Gastroesophageal sphincter (tissue), 4 donors: ENCODE measurements around the gene SLC35F1. TPM values are rescaled to one million over a fixed set of nuclear protein-coding genes. Genes with fewer than 3 reads are reported as not detected.

Source experiments
- ATAC-seq: fragments of 150-250 bp; one replicate; pipeline ENCODE4 v1.9.1; 2016; ENCODE audit warnings: mild to moderate bottlenecking, moderate library complexity
- H3K27ac ChIP-seq, 4 donors: fragments of 200-600 bp; sonication (generic) in 3 of 4; 1 replicate in 3 of 4; 2 replicates in 1 of 4; pipeline ENCODE4 v1.5.1; 2016 to 2019
- H3K27me3 ChIP-seq: fragments of 200-600 bp; sonication (generic); one replicate; pipeline ENCODE4 v1.5.1; 2019
- H3K36me3 ChIP-seq, 2 donors: fragments of 200-600 bp; sonication (generic); one replicate each; pipeline ENCODE4 v1.5.1; 2019; ENCODE audit warnings: control low read depth in 1 of 2
- H3K4me1 ChIP-seq, 3 donors: fragments of 200-600 bp; sonication (generic); 1 replicate in 2 of 3; 2 replicates in 1 of 3; pipeline ENCODE4 v1.5.1; 2016 to 2019; ENCODE audit warnings: control low read depth in 2 of 3
- H3K4me3 ChIP-seq, 2 donors: fragments of 200-600 bp; sonication (generic); one replicate each; pipeline ENCODE4 v1.5.1; 2019; ENCODE audit warnings: mild to moderate bottlenecking in 1 of 2, moderate library complexity in 1 of 2
- H3K9me3 ChIP-seq, 3 donors: fragments of 200-600 bp; sonication (generic); one replicate each; pipeline ENCODE4 v1.5.1; 2017 to 2019; ENCODE audit warnings: control low read depth in 2 of 3
- EP300 ChIP-seq: sonication (generic); formaldehyde crosslinking; IDR thresholded peaks from one replicate; pipeline ENCODE4 v1.6.1; 2017; ENCODE audit warnings: antibody characterized with exemption, mild to moderate bottlenecking
- POLR2A ChIP-seq, 2 donors: fragments of 450-650 bp; IDR thresholded peaks; one replicate each; pipeline ENCODE4 v1.6.1; 2017; ENCODE audit warnings: antibody characterized with exemption in 2 of 2, mild to moderate bottlenecking in 2 of 2, moderate library complexity in 1 of 2
- POLR2AphosphoS5 ChIP-seq: sonication (generic); formaldehyde crosslinking; IDR thresholded peaks from one replicate; pipeline ENCODE4 v1.6.1; 2017; ENCODE audit warnings: antibody characterized with exemption
- WGBS, 2 donors: methylation state at CpG; one replicate each; pipeline ENCODE4 v1.1.5; 2018; ENCODE audit warnings: low coverage in 1 of 2; 5-methylcytosine and 5-hydroxymethylcytosine counted together
- total RNA-seq, 4 donors: library from RNA; depleted of rRNA; stranded (reverse); fragments of >200 nt; gene quantifications; one replicate each; pipeline ENCODE4 v1.1.0, GENCODE V29; 2016
- TF ChIP-seq, protein P1 (sequence below), 4 experiments: fragments of 200-600 bp in 2 of 4; fragments of 450-650 bp in 2 of 4; sonication (generic) in 1 of 4; IDR thresholded peaks; one replicate each; pipeline ENCODE4 v1.5.1; 2017 to 2019; ENCODE audit warnings: antibody characterized with exemption in 4 of 4, mild to moderate bottlenecking in 2 of 4, moderate library complexity in 2 of 4

SLC35F1 gene
- total RNA-seq, 4 donors from 2014 or later, result 4.3 to 7.4 (median 5.9) TPM

DNA sequence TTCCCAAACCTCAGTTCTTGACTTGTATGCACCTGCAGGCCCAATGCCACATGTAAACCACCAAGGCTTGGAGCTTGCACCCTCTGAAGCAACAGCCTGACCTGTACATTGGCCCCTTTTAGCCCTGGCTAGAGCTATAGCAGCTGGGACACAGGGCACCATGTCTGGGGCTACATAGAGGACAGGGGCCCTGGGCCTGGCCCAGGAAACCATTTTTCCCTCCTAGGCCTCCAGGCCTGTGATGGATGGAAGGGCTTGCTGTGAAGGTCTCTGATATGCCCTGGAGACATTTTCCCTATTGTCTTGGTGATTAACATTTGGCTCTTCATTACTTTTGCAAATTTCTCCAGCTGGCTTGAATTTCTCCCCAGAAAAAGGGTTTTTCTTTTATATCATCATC, 64.6 kb downstream of the SLC35F1 start:
- peaks cover 0 to 5% (median 0%) of the 10 kb centered on the region in 3 donors for H3K9me3 ChIP-seq
- no peaks in the 10 kb centered on the region for H3K36me3 ChIP-seq
- no peak for TF ChIP-seq POLR2AphosphoS5
- TF ChIP-seq, protein P1, sequence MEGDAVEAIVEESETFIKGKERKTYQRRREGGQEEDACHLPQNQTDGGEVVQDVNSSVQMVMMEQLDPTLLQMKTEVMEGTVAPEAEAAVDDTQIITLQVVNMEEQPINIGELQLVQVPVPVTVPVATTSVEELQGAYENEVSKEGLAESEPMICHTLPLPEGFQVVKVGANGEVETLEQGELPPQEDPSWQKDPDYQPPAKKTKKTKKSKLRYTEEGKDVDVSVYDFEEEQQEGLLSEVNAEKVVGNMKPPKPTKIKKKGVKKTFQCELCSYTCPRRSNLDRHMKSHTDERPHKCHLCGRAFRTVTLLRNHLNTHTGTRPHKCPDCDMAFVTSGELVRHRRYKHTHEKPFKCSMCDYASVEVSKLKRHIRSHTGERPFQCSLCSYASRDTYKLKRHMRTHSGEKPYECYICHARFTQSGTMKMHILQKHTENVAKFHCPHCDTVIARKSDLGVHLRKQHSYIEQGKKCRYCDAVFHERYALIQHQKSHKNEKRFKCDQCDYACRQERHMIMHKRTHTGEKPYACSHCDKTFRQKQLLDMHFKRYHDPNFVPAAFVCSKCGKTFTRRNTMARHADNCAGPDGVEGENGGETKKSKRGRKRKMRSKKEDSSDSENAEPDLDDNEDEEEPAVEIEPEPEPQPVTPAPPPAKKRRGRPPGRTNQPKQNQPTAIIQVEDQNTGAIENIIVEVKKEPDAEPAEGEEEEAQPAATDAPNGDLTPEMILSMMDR (IDR thresholded peaks at IDR 0.05), result no peak
- no peak for TF ChIP-seq POLR2A (IDR thresholded peaks at IDR 0.05)
- no peak for TF ChIP-seq EP300
- no peak for ATAC-seq
- no peaks in the 10 kb centered on the region for H3K27me3 ChIP-seq
- no peaks in the 10 kb centered on the region for H3K4me1 ChIP-seq
- no peak overlapping the region for H3K27ac ChIP-seq
- H3K4me3 ChIP-seq, result no peak overlapping the region

GRCh38 chr6:117974914-117975627, 68.0 kb downstream of the SLC35F1 start:
- 70 to 100% methylated on average over 1 of the region's 1 CpG for WGBS, 2 donors

GRCh38 chr6:117976030-117976651, 69.1 kb downstream of the SLC35F1 start:
- TF ChIP-seq, protein P1 (IDR thresholded peaks at IDR 0.05), result peak; percentile 20 to 58 (median 48)
- TF ChIP-seq EP300, result no peak
- H3K36me3 ChIP-seq, result no peaks in the 10 kb centered on the region
- peaks cover 0 to 5% (median 0%) of the 10 kb centered on the region in 3 donors for H3K9me3 ChIP-seq
- H3K27ac ChIP-seq, result no peak overlapping the region
- H3K4me1 ChIP-seq, result no peaks in the 10 kb centered on the region
- WGBS, 2 donors, result 15 to 17% methylated on average over 2 of the region's 2 CpGs
- no peaks in the 10 kb centered on the region for H3K27me3 ChIP-seq
- ATAC-seq, result no peak
- H3K4me3 ChIP-seq, result no peak overlapping the region

More at GRCh38 chr6:117974914-117975627, 68.0 kb downstream of the SLC35F1 start:
- TF ChIP-seq, protein P1 (IDR thresholded peaks at IDR 0.05), result no peak
- TF ChIP-seq POLR2AphosphoS5 (no peak), EP300 (no peak), POLR2A (IDR thresholded peaks at IDR 0.05) (no peak)
- no peak overlapping the region for H3K27ac ChIP-seq
- no peaks in the 10 kb centered on the region for H3K36me3 ChIP-seq
- no peak for ATAC-seq
- H3K4me1 ChIP-seq, result no peaks in the 10 kb centered on the region
- no peak overlapping the region for H3K4me3 ChIP-seq
- H3K27me3 ChIP-seq, result no peaks in the 10 kb centered on the region
- peaks cover 0 to 5% (median 0%) of the 10 kb centered on the region in 3 donors for H3K9me3 ChIP-seq

GRCh38 chr6:117985916-117986315, 78.9 kb downstream of the SLC35F1 start:
- TF ChIP-seq EP300, result no peak
- TF ChIP-seq, protein P1 (IDR thresholded peaks at IDR 0.05), result no peak
- no peak for TF ChIP-seq POLR2A (IDR thresholded peaks at IDR 0.05)
- TF ChIP-seq POLR2AphosphoS5, result no peak
- Histone ChIP-seq H3K4me3 (no peak overlapping the region), H3K27ac (no peak overlapping the region), H3K9me3 (no peaks in the 10 kb centered on the region), H3K4me1 (no peaks in the 10 kb centered on the region), H3K27me3 (no peaks in the 10 kb centered on the region), H3K36me3 (no peaks in the 10 kb centered on the region)
- WGBS, 2 donors, result 83% methylated on average over 1 of the region's 1 CpG
- ATAC-seq, result no peak

DNA sequence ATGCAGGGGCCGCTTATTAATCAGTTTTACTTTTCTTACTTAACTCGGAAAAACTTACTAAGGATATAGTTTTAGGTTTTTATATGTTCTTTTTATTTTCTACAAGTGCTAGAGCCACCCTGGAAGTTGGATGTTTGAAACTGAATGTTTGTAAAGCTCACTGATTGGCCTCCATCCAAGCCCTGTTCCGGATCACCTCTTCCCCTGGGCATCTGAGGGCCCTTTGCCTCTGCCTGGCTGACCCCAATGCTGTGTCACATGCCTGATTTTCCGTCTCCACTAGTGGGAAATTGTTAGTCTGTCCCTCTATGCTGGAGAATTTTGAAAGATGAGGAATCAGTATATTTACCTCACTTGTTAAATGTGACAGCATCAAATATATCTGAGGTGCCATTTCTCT, 79.3 kb downstream of the SLC35F1 start:
- Histone ChIP-seq H3K27ac (peak overlapping the region in 1 of 4 donors; percentile 26), H3K4me1 (no peaks in the 10 kb centered on the region), H3K27me3 (no peaks in the 10 kb centered on the region), H3K9me3 (no peaks in the 10 kb centered on the region), H3K36me3 (no peaks in the 10 kb centered on the region), H3K4me3 (no peak overlapping the region)
- no peak for ATAC-seq
- TF ChIP-seq EP300, result no peak
- TF ChIP-seq, protein P1 (IDR thresholded peaks at IDR 0.05), result no peak
- no peak for TF ChIP-seq POLR2A (IDR thresholded peaks at IDR 0.05)
- TF ChIP-seq POLR2AphosphoS5, result no peak
- 58 to 100% methylated on average over 2 to 4 of the region's 4 CpGs for WGBS, 2 donors
